NB4 (cell line): ENCODE data around the gene INSIG1.

ENCODE experiments used
- MYC ChIP-seq: IDR thresholded peaks from 2 replicates; pipeline ENCODE4 v1.6.1; 2011; ENCODE audit warnings: low read depth, low read length
- POLR2A ChIP-seq: IDR thresholded peaks from 2 replicates; pipeline ENCODE4 v1.6.1; 2011; ENCODE audit warnings: mild to moderate bottlenecking; ENCODE audit not compliant: insufficient read length; ENCODE audit errors: extremely low read depth
- TF ChIP-seq, protein P1 (sequence below): IDR thresholded peaks from one replicate; pipeline ENCODE4 v1.5.1; 2012; ENCODE audit warnings: low read depth, low read length
- TF ChIP-seq, protein P2 (sequence below): IDR thresholded peaks from 2 replicates; pipeline ENCODE4 v1.6.1; 2011; ENCODE audit warnings: low read depth, low read length

DNA sequence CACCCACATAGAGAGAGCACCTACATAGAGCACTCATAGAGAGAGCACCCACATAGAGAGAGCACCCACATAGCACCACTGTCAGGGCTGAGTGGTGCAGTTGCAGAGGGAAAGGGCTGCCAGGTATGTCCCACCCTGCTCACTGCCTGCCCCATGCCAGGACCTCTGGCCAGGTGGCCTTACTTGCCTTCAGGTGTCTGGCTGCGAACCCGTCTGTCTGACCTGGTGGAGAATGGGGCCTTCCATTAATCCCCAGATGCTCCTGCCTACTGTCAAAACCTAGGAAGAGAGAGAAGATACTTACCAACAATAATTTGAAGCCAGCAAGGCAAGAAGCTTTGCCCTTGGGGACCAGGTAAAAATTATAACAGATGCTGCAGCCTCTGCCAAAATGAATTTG, 51.1 kb downstream of the INSIG1 start:
- TF ChIP-seq, protein P1, sequence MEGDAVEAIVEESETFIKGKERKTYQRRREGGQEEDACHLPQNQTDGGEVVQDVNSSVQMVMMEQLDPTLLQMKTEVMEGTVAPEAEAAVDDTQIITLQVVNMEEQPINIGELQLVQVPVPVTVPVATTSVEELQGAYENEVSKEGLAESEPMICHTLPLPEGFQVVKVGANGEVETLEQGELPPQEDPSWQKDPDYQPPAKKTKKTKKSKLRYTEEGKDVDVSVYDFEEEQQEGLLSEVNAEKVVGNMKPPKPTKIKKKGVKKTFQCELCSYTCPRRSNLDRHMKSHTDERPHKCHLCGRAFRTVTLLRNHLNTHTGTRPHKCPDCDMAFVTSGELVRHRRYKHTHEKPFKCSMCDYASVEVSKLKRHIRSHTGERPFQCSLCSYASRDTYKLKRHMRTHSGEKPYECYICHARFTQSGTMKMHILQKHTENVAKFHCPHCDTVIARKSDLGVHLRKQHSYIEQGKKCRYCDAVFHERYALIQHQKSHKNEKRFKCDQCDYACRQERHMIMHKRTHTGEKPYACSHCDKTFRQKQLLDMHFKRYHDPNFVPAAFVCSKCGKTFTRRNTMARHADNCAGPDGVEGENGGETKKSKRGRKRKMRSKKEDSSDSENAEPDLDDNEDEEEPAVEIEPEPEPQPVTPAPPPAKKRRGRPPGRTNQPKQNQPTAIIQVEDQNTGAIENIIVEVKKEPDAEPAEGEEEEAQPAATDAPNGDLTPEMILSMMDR = no peak
- TF ChIP-seq, protein P2, sequence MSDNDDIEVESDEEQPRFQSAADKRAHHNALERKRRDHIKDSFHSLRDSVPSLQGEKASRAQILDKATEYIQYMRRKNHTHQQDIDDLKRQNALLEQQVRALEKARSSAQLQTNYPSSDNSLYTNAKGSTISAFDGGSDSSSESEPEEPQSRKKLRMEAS = no peak
- TF ChIP-seq MYC = no peak
- TF ChIP-seq POLR2A = no peak
